Panc1 (cell line): ENCODE measurements around the gene TNFRSF18. TPM values are rescaled to one million over a fixed set of nuclear protein-coding genes. Genes with fewer than 3 reads are reported as not detected.

Experiments
- ATAC-seq: fragments of 200-7000 bp; cut with Tn5 transposase; 2 replicates; pipeline ENCODE4 v1.9.1; 2020; ENCODE audit warnings: mild to moderate bottlenecking, moderate library complexity
- BruUV-seq: library from RNA; stranded (reverse); fragments of 400-500 nt; replicated peaks from 2 replicates; lab custom pipeline; 2021; lab: Mats Ljungman, UMichigan
- CTCF ChIA-PET: fragments of 300-600 bp; sonication (Branson Sonifier 250); formaldehyde crosslinking; loops from one replicate; lab custom pipeline; 2022; ENCODE audit warnings: antibody characterized with exemption; lab: Charles Lee
- POLR2A ChIA-PET: fragments of 300-600 bp; sonication (Branson Sonifier 250); formaldehyde crosslinking; loops from one replicate; lab custom pipeline; 2022; ENCODE audit warnings: antibody characterized with exemption; lab: Charles Lee
- DNase-seq: peaks from one replicate; pipeline ENCODE4 v3.0.0-alpha.2; 2010; ENCODE audit warnings: low read depth, low spot score
- H3K27ac ChIP-seq: 2 replicates; pipeline ENCODE4 v1.5.1; 2011; ENCODE audit warnings: mild to moderate bottlenecking, low read length, inconsistent platforms
- H3K27me3 ChIP-seq: fragments of 200-500 bp; sonication (Bioruptor generic); 2 replicates; pipeline ENCODE4 v1.6.0; 2014; ENCODE audit warnings: low read length, inconsistent platforms; ENCODE audit not compliant: control insufficient read depth, insufficient read depth
- H3K36me3 ChIP-seq: fragments of 200-500 bp; sonication (Bioruptor generic); 2 replicates; pipeline ENCODE4 v1.5.1; 2014; ENCODE audit warnings: inconsistent platforms, mild to moderate bottlenecking, low read length, moderate library complexity; ENCODE audit not compliant: control insufficient read depth, insufficient read depth
- H3K4me1 ChIP-seq: 2 replicates; pipeline ENCODE4 v1.5.1; 2011; ENCODE audit warnings: inconsistent platforms, mild to moderate bottlenecking, low read length, moderate library complexity; ENCODE audit not compliant: control insufficient read depth, insufficient read depth
- H3K4me3 ChIP-seq, 2 experiments: 2 replicates each; pipeline ENCODE4 v1.5.1; 2011 to 2012; ENCODE audit warnings: low read depth in 2 of 2, low read length in 2 of 2, mild to moderate bottlenecking in 2 of 2, inconsistent platforms in 1 of 2, moderate library complexity in 1 of 2
- H3K9me3 ChIP-seq: fragments of 200-500 bp; sonication (Bioruptor generic); 2 replicates; pipeline ENCODE4 v1.5.1; 2014; ENCODE audit warnings: low read depth, mild to moderate bottlenecking, inconsistent platforms, low read length, moderate library complexity; ENCODE audit not compliant: control insufficient read depth, insufficient read depth
- CTCF ChIP-seq: fragments of 450-650 bp; IDR thresholded peaks from 2 replicates; pipeline ENCODE4 v1.5.1; 2017; ENCODE audit warnings: mild to moderate bottlenecking
- POLR2AphosphoS5 ChIP-seq: IDR thresholded peaks from 2 replicates; pipeline ENCODE4 v1.6.1; 2012; ENCODE audit warnings: mild to moderate bottlenecking, low read depth, low read length, moderate library complexity
- REST ChIP-seq, 2 experiments: IDR thresholded peaks; 2 replicates each; pipeline ENCODE4 v1.6.1; 2011 to 2012; ENCODE audit warnings: low read depth in 2 of 2, control low read depth in 1 of 2, low read length in 1 of 2, mild to moderate bottlenecking in 1 of 2, moderate library complexity in 1 of 2; ENCODE audit not compliant: insufficient read depth in 1 of 2
- SIN3A ChIP-seq: IDR thresholded peaks from 2 replicates; pipeline ENCODE4 v1.6.1; 2012; ENCODE audit warnings: low read depth, mild to moderate bottlenecking, low read length, moderate library complexity, borderline replicate concordance; ENCODE audit not compliant: insufficient read depth
- TCF7L2 ChIP-seq: IDR thresholded peaks from 2 replicates; pipeline ENCODE4 v1.6.1; 2011; ENCODE audit warnings: mild to moderate bottlenecking, low read depth, low read length, inconsistent platforms
- in situ Hi-C: cut with HindIII; loops from 2 replicates; pipeline ENCODE4 v1.10.0; 2016; ENCODE audit warnings: low sequenced_read_pairs, low pct_unique_long_range_greater_than_20kb
- intact Hi-C: fragments of 100-400 bp; cut with micrococcal nuclease; formaldehyde crosslinking; loops from one replicate; pipeline ENCODE4 v1.10.0; 2022; ENCODE audit not compliant: unreplicated experiment
- total RNA-seq: library from RNA; stranded (reverse); gene quantifications from one replicate; pipeline ENCODE4 v1.2.1, GENCODE V29; 2021; ENCODE audit not compliant: unreplicated experiment

The TNFRSF18 gene
- total RNA-seq, 1 experiment from 2014 or later = 4.3 TPM

GRCh38 chr1:1232796-1233566 is 26.6 kb upstream of the TNFRSF18 start:
- Histone ChIP-seq H3K9me3 (no peaks in the 10 kb centered on the region), H3K27me3 (no peaks in the 10 kb centered on the region), H3K4me1 (peaks cover 44% of the 10 kb centered on the region), H3K4me3 (no peak overlapping the region), H3K27ac (peak overlapping the region; percentile 65), H3K36me3 (peaks cover 8% of the 10 kb centered on the region; the same call in 1 of the 2 replicates)
- ATAC-seq = no peak
- DNase-seq = no peak
- no TSS peak for BruUV-seq
- POLR2A ChIA-PET = no interaction called here
- in situ Hi-C loops = no loop called here
- no peak for TF ChIP-seq TCF7L2
- CTCF ChIA-PET = no interaction called here
- intact Hi-C loops = loop anchor here (5.0 kb wide), 1 partner anchor 111 kb away; no protein-coding TSS in a partner anchor

- CTCF ChIA-PET = no interaction called here
- no TSS peak for BruUV-seq
- peaks cover 37% of the 10 kb centered on the region for H3K4me1 ChIP-seq
- H3K27ac ChIP-seq = peak within 1 kb of the TSS; percentile 98
- intact Hi-C loops = loop anchor here (5.0 kb wide), 1 partner anchor 110 kb away; no protein-coding TSS in a partner anchor
- peaks cover 8% of the 10 kb centered on the region; the same call in 1 of the 2 replicates for H3K36me3 ChIP-seq
- TF ChIP-seq REST (IDR thresholded peaks at IDR 0.05; ENCODE audit: insufficient read depth in 1 of 2, low read depth in 2 of 2, low read length in 1 of 2) (no peak), SIN3A (no peak), POLR2AphosphoS5 (no peak), CTCF (no peak), TCF7L2 (no peak)
- in situ Hi-C loops = no loop called here
- DNase-seq (no peak), ATAC-seq (peak; percentile 28)
- H3K27me3 ChIP-seq = no peaks in the 10 kb centered on the region
- no peaks in the 10 kb centered on the region for H3K9me3 ChIP-seq
- POLR2A ChIA-PET = interaction anchor here (0.6 kb wide), 1 partner anchor 108 kb away, joined by 3 read pairs; no protein-coding TSS in a partner anchor
- H3K4me3 ChIP-seq = peak within 1 kb of the TSS; percentile 89 to 98
Measured at GRCh38 chr1:1232208-1232795, 25.9 kb upstream of the TNFRSF18 start, which contains the start of gene B3GALT6. TSS of gene B3GALT6 (plus strand) at chr1:1232237. CDS start at chr1:1232279, 42 bp downstream.
